ENCODE results near the gene TMEM18. TPM values are rescaled to one million over a fixed set of nuclear protein-coding genes. Genes with fewer than 3 reads are reported as not detected.

Gene TMEM18
- total and polyA plus RNA-seq, 2 of the 13 experiments (the other 11 are each of a cell fraction or from before 2014, with no cell fraction given) = 45.9 to 49.4 TPM

GRCh38 chr2:618422-618990 is 58.7 kb downstream of the TMEM18 start:
- intact Hi-C loops (cut with micrococcal nuclease; ENCODE audit: unreplicated experiment) = no loop called here
- no peak for FAIRE-seq
- Histone ChIP-seq H3K4me3 (replicated peaks in 1 of 3; ENCODE audit: insufficient read depth in 1 of 3, low read depth in 2 of 3, low read length in 3 of 3) (no peak overlapping the region), H4K20me1 (ENCODE audit: insufficient read depth, low read length) (no peaks in the 10 kb centered on the region), H3K27me3 (ENCODE audit: control insufficient read depth in 1 of 2, insufficient read depth in 2 of 2, low read length in 2 of 2) (peaks cover 0 to 27% of the 10 kb centered on the region in 2 experiments; a peak in 3 of 5 replicates), H3K4me2 (ENCODE audit: low read depth, low read length) (no peak overlapping the region), H3K9me3 (ENCODE audit: low read length) (0 out of 2 replicates have a peak, but pooled peaks cover 4% of the 10 kb centered on the region), H3K27ac (ENCODE audit: extremely low read length, insufficient read depth, low read length) (no peak overlapping the region), H3K4me1 (ENCODE audit: insufficient read depth, low read length) (no peaks in the 10 kb centered on the region), H3K36me3 (replicated peaks in 1 of 2; ENCODE audit: control insufficient read depth in 1 of 2, insufficient read depth in 2 of 2, low read length in 2 of 2) (no peaks in the 10 kb centered on the region), H3K9ac (ENCODE audit: insufficient read depth, low read depth, low read length) (no peak overlapping the region), H2AFZ (ENCODE audit: low read length) (no peak overlapping the region), H3K79me2 (ENCODE audit: insufficient read depth, low read length) (no peaks in the 10 kb centered on the region)
- ChIA-PET CTCF (ENCODE audit: low intra/inter-chr PET ratio, low total read pairs) (no interaction called here), POLR2A (no interaction called here)
- no peak for ATAC-seq
- DNase-seq (ENCODE audit: low spot score) = no peak
- no TSS peak for BruUV-seq (replicated peaks)
- 16% methylated on average over 6 of the region's 6 CpGs for WGBS (ENCODE audit: low lambda C conversion rate)
- in situ Hi-C loops (cut with HindIII; ENCODE audit: extremely low pct_ligation_motif_present, low pct_unique_long_range_greater_than_20kb) = no loop called here
- TF ChIP-seq SOX13 (IDR thresholded peaks at IDR 0.05) = no peak
- no peak for TF ChIP-seq SOX13 (CRISPR knock-in tag; conservative IDR thresholded peaks at IDR 0.05 in 1 of 2, IDR thresholded peaks at IDR 0.05 in 1 of 2)
- TF ChIP-seq ZSCAN30 (CRISPR knock-in tag; IDR thresholded peaks at IDR 0.05) = no peak
- no peak for TF ChIP-seq SP1 (IDR thresholded peaks at IDR 0.05)
- TF ChIP-seq SP1 (CRISPR knock-in tag; IDR thresholded peaks at IDR 0.05) = no peak
- TF ChIP-seq KDM2A (CRISPR knock-in tag; IDR thresholded peaks at IDR 0.05; ENCODE audit: borderline replicate concordance, low read depth) = no peak
- no peak for TF ChIP-seq TBP (CRISPR knock-in tag; IDR thresholded peaks at IDR 0.05)
- TF ChIP-seq HNRNPK (IDR thresholded peaks at IDR 0.05; ENCODE audit: low read depth, low read length, poor library complexity, severe bottlenecking) = no peak
- TF ChIP-seq ZNF263 (CRISPR knock-in tag; IDR thresholded peaks at IDR 0.05) = no peak
- TF ChIP-seq TOPORS (CRISPR knock-in tag; IDR thresholded peaks at IDR 0.05) = no peak
- no peak for TF ChIP-seq ZBTB34 (CRISPR knock-in tag; IDR thresholded peaks at IDR 0.05)
- no peak for TF ChIP-seq ZNF670 (CRISPR knock-in tag; IDR thresholded peaks at IDR 0.05; ENCODE audit: borderline replicate concordance)
- TF ChIP-seq RELA (CRISPR knock-in tag; IDR thresholded peaks at IDR 0.05) = no peak
- TF ChIP-seq, protein P1, sequence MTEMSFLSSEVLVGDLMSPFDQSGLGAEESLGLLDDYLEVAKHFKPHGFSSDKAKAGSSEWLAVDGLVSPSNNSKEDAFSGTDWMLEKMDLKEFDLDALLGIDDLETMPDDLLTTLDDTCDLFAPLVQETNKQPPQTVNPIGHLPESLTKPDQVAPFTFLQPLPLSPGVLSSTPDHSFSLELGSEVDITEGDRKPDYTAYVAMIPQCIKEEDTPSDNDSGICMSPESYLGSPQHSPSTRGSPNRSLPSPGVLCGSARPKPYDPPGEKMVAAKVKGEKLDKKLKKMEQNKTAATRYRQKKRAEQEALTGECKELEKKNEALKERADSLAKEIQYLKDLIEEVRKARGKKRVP (CRISPR knock-in tag; IDR thresholded peaks at IDR 0.05) = no peak
- TF ChIP-seq HHEX (CRISPR knock-in tag; IDR thresholded peaks at IDR 0.05) = no peak
- TF ChIP-seq ZBTB3 (CRISPR knock-in tag; IDR thresholded peaks at IDR 0.05; ENCODE audit: borderline replicate concordance, low read depth) = no peak
- no peak for TF ChIP-seq ZSCAN20 (CRISPR knock-in tag; IDR thresholded peaks at IDR 0.05; ENCODE audit: borderline replicate concordance)
- no peak for TF ChIP-seq IRF2 (CRISPR knock-in tag; IDR thresholded peaks at IDR 0.05)

Measured in HepG2 (cell line).